BE2C (cell line): ENCODE results near the gene PTCD1.

ENCODE experiments used
- DNase-seq: peaks from one replicate; pipeline ENCODE4 v3.0.0-alpha.2; 2020
- H3K27me3 ChIP-seq: fragments of 250-450 bp; sonication (Bioruptor Pico); 2 replicates; pipeline ENCODE4 v1.5.1; 2020; ENCODE audit warnings: mild to moderate bottlenecking
- H3K36me3 ChIP-seq: fragments of 250-450 bp; sonication (Bioruptor Pico); 2 replicates; pipeline ENCODE4 v1.5.1; 2020; ENCODE audit warnings: mild to moderate bottlenecking
- H3K4me1 ChIP-seq: fragments of 250-450 bp; sonication (Bioruptor Pico); 2 replicates; pipeline ENCODE4 v1.5.1; 2020
- H3K4me3 ChIP-seq: 2 replicates; pipeline ENCODE4 v1.5.1; 2011; ENCODE audit warnings: low read depth, low read length
- H3K9me3 ChIP-seq: fragments of 250-450 bp; sonication (Bioruptor Pico); 2 replicates; pipeline ENCODE4 v1.5.1; 2020
- TF ChIP-seq, protein P1 (sequence below): IDR thresholded peaks from 2 replicates; pipeline ENCODE4 v1.5.1; 2012; ENCODE audit warnings: mild to moderate bottlenecking, low read depth, low read length

PTCD1 gene

GRCh38 chr7:99379043-99379577, 59.5 kb downstream of the PTCD1 start:
- Histone ChIP-seq H3K9me3 (no peaks in the 10 kb centered on the region), H3K27me3 (no peaks in the 10 kb centered on the region), H3K4me3 (no peak overlapping the region), H3K36me3 (no peaks in the 10 kb centered on the region), H3K4me1 (peaks cover 12% of the 10 kb centered on the region)
- TF ChIP-seq, protein P1, sequence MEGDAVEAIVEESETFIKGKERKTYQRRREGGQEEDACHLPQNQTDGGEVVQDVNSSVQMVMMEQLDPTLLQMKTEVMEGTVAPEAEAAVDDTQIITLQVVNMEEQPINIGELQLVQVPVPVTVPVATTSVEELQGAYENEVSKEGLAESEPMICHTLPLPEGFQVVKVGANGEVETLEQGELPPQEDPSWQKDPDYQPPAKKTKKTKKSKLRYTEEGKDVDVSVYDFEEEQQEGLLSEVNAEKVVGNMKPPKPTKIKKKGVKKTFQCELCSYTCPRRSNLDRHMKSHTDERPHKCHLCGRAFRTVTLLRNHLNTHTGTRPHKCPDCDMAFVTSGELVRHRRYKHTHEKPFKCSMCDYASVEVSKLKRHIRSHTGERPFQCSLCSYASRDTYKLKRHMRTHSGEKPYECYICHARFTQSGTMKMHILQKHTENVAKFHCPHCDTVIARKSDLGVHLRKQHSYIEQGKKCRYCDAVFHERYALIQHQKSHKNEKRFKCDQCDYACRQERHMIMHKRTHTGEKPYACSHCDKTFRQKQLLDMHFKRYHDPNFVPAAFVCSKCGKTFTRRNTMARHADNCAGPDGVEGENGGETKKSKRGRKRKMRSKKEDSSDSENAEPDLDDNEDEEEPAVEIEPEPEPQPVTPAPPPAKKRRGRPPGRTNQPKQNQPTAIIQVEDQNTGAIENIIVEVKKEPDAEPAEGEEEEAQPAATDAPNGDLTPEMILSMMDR: no peak
- DNase-seq: no peak

GRCh38 chr7:99375070-99375807, 63.4 kb downstream of the PTCD1 start:
- peak; percentile 72 for DNase-seq
- H3K4me1 ChIP-seq: peaks cover 3% of the 10 kb centered on the region
- H3K36me3 ChIP-seq: no peaks in the 10 kb centered on the region
- H3K9me3 ChIP-seq: no peaks in the 10 kb centered on the region
- H3K27me3 ChIP-seq: no peaks in the 10 kb centered on the region
- TF ChIP-seq, protein P1: no peak
- peak overlapping the region; percentile 67 for H3K4me3 ChIP-seq

DNA sequence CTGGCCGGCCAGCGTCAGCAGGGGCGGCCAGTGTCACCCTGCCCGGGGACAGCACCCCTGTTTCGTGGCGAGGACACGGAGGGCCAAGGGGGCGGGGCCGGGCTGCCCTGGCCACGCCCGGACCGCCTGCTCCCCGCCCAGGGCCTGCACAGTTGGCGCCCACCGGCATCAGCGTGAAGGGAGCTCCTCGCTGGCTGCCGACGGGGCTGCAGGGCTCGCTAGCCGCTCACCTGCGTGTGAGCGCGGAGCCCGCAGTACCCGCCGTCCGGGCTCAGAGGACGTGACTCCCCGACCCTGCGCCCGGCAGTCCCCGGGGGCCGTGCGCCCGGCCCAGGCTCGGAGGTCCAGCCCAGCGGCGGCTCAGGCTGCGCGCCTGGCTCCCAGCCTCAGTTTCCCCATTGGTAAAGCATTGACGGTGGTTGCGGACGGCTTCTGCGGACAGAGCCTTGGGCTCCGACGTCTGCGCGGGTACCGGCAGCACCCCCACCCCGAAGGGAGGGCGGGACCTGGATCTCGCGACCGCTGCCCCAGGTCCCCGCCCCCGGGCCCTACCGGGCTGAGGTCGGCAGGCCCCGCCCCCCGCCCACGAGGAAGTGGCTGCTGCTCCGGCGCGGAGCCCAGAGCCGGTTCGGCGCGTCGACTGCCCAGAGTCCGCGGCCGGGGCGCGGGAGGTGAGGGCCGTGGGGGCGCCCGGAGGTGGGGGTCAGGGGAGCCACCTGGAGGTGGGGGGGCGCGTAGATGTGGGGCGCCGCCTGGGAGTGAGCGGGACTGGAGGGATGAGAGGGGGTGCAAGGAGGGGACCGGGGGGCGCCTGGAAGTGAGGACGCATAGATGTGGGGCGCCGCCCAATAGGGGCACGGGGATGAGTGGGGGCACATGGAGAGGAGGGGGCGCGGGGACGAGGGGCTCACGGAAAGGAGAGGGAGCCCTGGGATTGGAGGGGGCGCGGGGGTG, 64.2 kb downstream of the PTCD1 start, which contains the start of gene ARPC1B:
TSS of gene ARPC1B (plus strand) at position 620 of the 954 bp plus-strand sequence. CDS start 10,985 bp downstream, outside the sequence.
- H3K27me3 ChIP-seq: no peaks in the 10 kb centered on the region
- peak within 1 kb of the TSS; percentile 67 for H3K4me3 ChIP-seq
- H3K4me1 ChIP-seq: peaks cover 3% of the 10 kb centered on the region; the same call in 1 of the 2 replicates
- no peaks in the 10 kb centered on the region for H3K9me3 ChIP-seq
- peak; percentile 78 for DNase-seq
- TF ChIP-seq, protein P1: no peak
- no peaks in the 10 kb centered on the region for H3K36me3 ChIP-seq

GRCh38 chr7:99373091-99374066, 65.2 kb downstream of the PTCD1 start:
- no peak for DNase-seq
- peaks cover 3% of the 10 kb centered on the region; the same call in 1 of the 2 replicates for H3K4me1 ChIP-seq
- TF ChIP-seq, protein P1: no peak
- no peaks in the 10 kb centered on the region for H3K27me3 ChIP-seq
- no peaks in the 10 kb centered on the region for H3K36me3 ChIP-seq
- H3K4me3 ChIP-seq: peak overlapping the region; percentile 67
- H3K9me3 ChIP-seq: no peaks in the 10 kb centered on the region

DNA sequence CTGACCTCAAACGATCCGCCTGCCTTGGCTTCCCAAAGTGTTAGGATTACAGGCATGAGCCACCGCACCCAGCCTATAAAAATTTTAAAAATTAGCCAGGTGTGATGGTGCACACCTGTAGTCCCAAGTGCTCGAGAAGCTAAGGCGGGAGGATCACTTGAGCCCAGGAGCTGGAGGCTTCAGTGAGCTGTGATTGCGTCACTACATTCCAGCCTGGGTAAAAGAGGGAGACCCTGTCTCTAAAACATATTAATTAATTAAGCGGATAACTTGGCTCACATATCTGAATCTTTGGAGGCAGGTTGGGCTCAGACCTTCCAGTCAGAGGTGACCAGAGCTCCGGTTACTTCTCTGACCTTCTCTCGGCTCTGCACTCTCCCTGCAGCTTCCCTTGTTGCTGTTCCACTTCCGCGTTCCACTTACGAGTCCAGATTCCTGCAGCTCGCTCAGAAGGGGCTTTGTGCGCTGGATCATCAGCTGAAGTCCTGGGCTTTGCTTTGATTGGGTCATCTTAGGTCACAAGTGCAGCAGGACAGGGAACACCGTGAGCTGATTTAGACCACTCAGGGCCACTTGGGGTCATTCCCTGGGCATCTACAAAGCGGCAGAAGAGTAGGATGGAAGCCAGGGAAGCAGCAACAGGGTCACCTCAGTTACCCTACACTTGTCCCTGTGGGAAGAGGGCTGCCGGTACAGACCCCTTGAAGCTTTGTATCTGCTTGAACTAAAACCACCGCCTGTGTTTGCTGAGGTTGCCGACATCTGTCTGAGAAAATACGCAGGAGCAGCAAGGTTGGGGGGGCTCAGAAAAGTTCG, 66.1 kb downstream of the PTCD1 start:
- H3K4me1 ChIP-seq: peaks cover 3% of the 10 kb centered on the region; the same call in 1 of the 2 replicates

More for the DNA sequence above, 66.1 kb downstream of the PTCD1 start:
- H3K27me3 ChIP-seq: no peaks in the 10 kb centered on the region
- no peak for DNase-seq
- no peak overlapping the region for H3K4me3 ChIP-seq
- TF ChIP-seq, protein P1: no peak
- peaks cover under 1% of the 10 kb centered on the region for H3K36me3 ChIP-seq
- no peaks in the 10 kb centered on the region for H3K9me3 ChIP-seq
